ENCODE results near the gene FKTN.

FKTN gene

DNA sequence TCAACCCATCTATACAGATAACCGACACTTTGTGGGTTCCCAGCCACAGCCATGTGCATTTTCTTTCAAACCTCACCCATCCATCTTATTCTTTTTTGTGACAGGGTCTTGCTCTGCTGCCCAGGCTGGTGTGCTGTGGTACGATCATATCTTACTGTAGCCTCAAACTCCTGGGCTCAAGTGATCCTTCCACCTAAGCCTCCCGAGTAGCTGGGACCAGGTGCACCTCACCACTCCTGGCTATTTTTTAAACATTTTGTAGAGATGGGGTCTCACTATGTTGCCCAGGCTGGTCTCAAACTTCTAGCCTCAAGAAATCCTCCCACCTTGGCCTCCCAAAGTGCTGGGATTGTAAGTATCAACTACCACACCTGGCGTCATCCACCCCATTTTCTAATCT is 129.0 kb downstream of the FKTN start:
- TF ChIP-seq, protein P1, sequence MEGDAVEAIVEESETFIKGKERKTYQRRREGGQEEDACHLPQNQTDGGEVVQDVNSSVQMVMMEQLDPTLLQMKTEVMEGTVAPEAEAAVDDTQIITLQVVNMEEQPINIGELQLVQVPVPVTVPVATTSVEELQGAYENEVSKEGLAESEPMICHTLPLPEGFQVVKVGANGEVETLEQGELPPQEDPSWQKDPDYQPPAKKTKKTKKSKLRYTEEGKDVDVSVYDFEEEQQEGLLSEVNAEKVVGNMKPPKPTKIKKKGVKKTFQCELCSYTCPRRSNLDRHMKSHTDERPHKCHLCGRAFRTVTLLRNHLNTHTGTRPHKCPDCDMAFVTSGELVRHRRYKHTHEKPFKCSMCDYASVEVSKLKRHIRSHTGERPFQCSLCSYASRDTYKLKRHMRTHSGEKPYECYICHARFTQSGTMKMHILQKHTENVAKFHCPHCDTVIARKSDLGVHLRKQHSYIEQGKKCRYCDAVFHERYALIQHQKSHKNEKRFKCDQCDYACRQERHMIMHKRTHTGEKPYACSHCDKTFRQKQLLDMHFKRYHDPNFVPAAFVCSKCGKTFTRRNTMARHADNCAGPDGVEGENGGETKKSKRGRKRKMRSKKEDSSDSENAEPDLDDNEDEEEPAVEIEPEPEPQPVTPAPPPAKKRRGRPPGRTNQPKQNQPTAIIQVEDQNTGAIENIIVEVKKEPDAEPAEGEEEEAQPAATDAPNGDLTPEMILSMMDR (IDR thresholded peaks at IDR 0.05) = no peak
